ENCODE results near the gene CD9.
A peak's percentile ranks its signal among the peaks of the same experiment; 100 is the strongest.
"Not testable (repeated sequence)": the region's sequence is repeated elsewhere in the genome, so short reads cannot be mapped to it uniquely, and the experiment has no call there.

Gene CD9

DNA sequence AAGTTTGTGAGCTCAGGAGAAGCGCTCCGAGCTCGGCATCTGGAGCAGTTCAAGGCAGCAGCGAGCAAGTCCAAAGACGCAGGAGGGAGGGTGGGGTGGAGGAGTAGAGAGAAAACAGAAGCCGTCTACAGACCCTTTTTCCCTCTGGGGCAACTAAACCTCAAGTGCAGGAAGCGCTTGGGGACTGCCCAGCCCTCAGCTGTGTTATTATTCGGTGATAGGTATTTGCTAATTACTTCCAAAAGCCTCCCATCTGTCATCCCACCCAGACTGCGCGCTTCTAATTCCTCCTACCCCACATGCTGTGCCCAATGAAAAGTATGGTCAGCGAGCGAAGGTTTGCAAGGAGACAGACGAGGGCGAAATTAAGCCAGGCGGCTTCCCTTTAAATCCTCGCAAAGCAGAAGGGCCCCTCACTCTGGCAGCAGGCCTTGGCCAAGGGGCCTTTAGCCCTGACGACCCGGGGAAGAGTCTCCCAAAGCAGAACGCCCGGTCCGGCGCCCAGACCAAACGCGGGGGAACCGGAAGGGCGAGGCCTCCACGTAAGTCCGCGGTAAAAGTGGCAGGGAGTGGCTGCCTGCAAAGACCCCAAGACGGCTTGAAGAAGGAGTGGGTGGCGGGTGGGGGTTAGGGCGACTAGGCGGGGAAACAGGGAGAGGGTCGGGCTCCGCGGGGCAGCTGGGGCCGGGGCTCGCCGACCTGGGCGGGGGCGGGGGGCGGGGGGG, 507 bp upstream of the CD9 start:
- no peak for DNase-seq

DNA sequence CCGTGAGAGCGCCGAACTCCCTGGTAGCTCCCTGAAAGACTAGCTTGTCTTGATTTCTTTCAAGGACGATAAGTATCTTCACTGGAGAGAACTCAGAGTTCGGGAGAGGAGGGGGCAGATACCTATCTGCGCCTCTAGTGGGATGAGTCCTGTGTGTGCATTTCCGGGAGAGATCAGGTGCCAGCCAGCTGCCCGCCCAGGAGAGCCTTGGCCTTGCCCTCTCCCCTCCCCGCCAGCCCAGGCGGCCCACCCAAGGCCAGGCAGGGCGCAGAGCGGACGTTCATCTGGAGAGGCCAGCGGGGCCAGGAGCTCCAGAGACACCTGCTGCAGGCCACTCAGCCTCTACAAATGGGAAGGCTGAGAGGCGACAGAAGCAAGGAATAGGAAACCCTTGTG, 1.0 kb downstream of the CD9 start:
- peak; percentile 75 for DNase-seq

DNA sequence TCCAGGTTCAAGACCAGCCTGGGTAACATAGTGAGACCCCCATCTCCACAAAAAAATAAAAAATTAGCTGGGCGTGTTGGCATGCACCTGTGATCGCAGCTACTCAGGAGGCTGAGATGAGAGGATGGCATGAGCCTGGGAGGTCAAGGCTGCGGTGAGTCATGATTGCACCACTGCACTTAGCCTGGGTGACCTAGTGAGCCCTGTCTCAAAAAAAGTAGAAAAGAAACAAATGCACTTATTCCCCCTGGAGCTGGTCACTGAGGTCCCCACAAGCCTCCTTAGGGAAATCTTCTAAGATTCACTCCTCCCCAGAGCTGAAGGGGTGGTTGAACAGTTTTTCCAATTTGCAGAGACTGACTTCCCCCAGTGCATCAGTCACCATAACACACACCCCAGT, 1.6 kb downstream of the CD9 start:
- no peak for DNase-seq

DNA sequence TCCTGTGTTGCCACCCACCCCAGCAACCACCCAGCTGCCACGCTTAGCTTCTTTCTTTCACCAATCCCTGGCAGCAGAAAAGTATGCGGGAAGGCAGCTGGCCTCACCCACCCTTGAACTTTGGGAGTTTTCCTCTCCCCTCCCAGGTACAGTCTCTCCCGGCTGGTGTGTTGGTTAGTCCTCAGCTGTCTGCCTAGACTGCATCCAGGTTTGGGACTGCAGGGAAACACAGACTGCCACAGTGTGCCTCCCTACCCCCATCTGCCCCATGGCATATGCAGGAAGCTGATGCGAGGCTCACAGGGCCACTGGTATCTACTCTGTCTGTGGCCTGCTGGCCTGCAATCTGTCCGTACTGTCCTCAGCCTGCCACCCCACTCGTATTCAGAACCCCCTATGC, 2.1 kb downstream of the CD9 start:
- no peak for DNase-seq

DNA sequence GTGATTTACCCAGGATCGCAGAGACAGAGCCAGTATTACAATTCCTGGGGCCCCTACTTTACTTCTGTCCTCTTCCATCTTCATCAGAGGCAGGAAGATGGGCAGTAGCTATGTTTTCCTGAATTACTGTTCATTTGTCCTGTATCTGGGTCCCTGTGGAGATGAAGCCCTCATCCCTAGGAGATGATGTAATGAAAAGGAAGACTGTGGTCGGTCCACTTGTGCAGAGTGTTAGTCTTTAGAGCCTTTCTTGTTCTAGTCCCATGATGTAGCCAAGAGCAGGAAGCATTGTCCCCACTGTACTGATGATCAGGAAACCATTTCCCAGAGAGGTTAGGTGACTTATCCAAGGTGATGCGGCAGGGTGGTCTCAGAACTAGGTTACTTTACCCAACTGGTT, 2.6 kb downstream of the CD9 start:
- no peak for DNase-seq

DNA sequence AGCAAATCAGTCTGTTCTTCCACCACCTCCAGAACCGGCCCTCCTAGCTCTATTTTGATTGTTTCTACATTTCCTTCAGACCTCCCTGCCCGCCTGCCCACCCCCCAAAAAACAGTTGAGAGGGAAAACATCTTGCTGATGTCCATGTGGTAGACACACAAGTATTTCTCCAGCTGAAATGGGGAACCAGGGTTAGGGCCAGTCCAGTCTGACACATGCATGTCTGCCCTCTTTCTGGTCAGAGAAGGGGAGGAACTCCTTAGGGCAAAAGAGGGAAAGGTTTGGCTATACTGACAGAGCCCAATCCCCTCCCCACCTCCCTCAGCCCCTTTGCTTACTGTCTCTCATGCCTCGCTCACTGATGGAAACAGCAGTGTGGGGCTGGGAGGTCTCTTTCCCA, 3.4 kb downstream of the CD9 start:
- no peak for DNase-seq

DNA sequence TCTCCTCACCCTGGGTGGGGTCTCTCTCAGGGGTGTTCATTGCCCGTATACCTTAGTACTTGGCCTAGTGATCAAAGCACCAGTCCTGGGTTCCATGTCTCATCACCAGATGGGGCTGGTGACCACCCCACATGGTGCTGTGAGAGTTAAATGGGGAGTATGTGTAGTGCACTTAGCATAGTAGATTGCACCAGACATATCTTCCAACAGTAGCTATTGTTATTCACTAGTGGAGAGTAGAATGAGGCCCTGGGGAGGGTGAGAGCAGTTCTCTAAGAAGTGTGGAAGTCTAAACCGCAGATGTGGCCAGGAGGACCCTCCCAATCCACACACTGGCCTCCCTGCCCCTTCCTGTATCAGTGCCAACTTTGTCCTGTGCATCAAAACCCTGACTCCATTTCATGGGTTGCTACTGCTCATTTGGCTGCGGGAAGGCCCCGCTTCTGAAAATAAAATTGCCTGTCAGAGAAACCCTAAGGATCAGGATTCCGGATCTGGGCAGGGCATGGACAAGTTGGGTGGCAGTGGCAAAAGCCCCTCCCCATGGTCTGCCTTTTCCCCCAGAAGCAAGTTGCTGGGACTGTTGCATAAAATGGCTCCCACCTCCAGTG, 4.4 kb downstream of the CD9 start:
- no peak for DNase-seq

DNA sequence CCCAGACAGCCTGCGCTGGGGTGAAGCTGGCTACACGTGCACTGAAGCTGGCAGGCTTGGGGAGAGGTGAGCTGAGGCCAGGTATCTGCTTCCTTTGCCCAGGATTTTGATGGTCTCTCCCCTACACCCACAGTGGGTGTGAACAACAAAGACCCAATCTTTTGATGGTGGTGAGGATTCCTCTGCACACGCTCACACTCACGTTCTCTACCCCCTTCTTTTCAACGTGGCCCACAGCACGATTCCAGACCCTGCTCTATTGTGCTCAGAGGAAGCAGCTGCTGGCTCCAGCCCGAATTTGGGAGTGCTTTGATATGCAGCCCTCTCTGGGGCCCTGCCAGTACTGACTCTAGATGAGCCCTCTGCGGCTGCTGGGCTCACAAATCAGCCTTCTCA, 4.9 kb downstream of the CD9 start:
- DNase-seq = no peak

DNA sequence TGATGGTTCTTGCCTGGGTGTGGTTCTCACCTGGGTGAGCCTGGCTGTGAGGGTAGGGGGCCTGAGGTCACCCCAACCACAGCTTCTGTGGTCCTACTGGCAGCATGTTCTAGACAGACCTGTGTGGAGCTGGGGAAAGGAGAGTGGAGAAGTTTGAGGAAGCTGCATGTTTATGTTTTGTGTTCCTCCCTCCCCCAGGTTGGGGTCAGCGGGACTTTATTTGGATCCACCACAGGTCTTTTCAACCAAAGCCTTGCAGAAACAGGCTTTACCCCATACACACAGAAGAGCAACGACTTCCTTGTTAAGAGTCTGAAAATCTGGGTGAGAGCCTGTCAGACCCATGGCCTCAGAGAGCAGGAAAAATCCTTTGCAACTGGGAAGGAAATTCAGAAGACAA, 5.6 kb downstream of the CD9 start:
- no peak for DNase-seq

DNA sequence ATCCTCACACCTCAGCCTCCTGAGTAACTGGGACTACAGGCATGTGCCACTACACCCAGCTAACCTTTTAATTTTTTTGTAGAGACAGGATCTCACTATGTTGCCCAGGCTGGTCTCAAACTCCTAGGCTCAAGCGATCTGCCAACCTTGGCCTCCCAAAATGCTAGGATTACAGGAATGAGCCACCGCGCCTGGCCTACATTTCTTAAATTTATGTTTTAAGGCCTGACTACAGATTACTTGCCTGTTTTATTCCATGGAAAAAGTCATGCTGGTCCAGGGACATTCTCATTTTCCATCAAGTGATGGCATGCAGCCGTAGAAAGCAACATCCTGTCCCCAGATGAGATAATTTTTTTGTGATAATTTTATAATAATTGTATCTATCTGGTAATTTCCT, 6.1 kb downstream of the CD9 start:
- DNase-seq = no peak

DNA sequence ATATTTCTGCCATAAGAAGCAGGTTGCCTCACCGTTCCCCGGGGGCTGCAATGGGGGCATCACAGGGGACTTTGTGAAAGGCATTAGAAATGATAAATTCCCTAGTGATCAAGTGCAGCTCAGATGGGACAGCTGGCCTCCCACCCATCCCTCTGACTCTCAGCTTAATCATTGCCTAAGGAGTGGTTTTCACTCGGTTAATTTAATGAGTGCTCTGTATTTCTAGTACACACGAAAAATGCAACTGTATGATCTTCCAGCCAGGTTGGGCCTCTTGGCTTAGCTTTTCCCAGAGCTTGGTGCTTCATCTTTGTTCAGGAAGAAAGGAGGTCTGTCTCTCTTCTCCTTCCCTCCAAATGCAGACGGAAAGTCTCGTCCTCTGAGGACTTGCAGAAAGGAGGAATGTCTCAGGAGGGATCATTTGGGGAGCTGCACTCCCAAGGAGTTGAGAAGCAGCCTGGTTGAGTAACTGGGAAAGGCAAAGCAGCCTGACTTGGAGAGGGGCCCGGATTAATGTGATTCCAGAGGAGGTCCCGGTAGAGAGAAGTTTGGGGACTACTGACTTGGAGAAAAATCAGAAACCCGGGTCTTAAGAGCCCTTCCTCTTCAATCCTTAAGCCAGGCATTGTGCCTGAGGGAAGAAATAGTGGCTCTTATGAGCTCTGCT, 7.2 kb downstream of the CD9 start:
- no peak for DNase-seq

DNA sequence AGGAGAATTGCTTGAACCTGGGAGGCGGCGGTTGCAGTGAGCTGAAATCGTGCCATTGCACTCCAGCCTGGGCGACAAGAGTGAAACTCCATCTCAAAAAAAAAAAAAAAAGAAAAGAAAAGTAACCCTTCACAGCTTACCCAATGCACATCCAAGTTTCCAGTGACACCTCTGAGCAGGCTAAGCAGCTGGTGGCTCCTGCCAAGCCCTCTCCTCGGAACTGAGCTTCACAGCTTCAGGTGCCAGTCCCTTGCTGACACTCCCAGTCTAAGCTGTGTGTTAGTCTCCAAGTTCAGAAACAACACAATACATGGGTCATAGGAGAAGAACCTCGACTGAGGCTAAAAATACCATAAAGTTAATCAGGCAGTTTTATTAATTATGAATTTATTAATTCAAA, 7.9 kb downstream of the CD9 start:
- no peak for DNase-seq

DNA sequence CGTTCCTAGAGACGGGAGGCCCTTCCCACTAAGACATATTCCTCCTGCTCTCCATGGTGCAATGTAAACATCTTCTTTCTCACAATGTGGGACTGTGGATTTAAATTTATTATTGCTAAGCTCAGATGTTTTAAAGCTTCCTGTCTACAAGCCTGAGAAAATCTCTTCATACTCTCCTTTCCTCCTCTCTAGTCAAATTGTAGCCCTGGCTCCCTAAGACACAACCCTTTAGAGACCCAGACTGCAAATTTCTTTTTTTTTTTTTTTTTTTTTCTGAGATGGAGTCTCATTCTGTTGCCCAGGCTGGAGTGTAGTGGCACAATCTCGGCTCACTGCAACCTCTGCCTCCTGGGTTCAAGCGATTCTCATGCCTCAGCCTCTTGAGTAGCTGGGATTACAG, 9.2 kb downstream of the CD9 start:
- DNase-seq = not testable (repeated sequence)

DNA sequence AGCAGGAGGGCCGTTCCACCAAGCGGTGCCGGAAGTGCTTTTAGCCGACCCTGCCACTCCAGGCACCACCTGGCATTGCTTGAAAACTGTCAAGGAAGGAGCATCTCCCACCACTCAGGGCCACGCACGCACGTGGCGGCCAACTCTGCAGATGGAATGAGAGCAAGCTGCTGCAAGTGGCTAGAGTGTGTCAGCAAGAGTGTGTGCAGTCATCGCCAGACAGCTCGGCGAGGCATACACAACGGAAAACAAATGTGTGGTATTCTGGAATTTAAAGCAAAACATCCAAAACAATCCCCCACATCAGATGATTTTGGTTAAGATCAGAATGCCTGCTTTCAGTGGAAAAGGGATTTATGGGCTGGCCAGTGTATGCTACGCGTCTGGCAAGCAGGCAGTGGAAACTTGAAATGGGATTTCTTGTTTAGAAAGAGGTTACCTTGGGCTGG, 11.2 kb downstream of the CD9 start:
- no peak for DNase-seq

DNA sequence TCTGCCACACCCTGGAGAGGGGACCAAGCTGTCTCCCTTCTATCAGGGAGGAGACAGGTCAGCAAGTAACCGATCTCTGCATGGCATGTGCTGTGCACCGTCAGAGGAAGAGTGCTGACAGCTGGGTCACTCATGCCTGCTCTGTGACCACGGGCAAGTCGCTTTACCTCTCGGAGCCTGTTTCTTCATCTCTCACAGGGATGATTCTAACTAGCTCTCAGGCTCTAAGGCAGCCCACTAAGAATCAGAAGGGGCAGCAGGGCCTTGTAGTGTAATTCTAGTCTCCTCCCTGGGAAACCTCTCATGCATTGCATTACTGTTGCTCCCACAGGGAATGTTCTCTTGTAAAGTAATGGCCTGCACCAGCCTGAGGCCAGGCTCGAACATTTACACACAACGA, 11.9 kb downstream of the CD9 start:
- no peak for DNase-seq

DNA sequence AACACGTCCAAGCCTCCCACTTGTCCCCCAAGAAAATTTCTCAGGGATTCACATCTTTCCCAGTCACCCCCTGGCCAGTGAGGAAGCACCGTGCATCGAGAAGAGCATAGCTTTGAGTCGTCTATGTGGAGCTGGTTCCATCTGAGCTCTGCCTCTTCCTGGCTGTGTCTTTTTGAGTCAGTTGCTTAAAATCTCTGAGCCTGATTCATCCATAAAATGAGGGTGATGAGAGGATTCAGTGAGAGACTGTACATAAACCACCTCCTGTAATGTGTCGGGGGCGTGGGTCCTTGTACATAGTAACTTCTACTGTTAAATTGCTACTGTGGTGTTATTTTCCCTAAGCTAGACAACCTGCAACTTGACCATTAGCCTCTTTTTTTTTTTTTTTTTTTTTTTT, 13.8 kb downstream of the CD9 start:
- DNase-seq = no peak

DNA sequence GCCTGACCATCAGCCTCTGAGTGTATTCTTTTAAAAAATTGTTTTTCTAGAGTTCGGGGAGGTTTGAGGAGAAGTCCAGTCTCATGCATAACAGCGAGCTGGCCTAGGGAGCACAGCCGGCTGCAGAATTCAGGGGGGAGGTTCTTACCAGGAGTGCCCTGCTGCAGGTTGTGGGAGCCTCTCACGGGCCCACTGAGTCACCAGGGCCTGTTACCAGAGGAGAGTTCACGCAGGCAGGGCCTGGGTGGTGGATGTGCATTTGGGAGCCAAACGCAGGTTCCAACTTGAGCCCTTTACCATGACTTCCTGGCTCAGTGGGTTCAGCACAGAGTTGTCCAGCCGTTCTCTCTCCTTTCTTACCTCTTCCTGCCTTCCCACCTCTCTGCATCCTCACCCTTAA, 14.4 kb downstream of the CD9 start:
- DNase-seq = no peak

DNA sequence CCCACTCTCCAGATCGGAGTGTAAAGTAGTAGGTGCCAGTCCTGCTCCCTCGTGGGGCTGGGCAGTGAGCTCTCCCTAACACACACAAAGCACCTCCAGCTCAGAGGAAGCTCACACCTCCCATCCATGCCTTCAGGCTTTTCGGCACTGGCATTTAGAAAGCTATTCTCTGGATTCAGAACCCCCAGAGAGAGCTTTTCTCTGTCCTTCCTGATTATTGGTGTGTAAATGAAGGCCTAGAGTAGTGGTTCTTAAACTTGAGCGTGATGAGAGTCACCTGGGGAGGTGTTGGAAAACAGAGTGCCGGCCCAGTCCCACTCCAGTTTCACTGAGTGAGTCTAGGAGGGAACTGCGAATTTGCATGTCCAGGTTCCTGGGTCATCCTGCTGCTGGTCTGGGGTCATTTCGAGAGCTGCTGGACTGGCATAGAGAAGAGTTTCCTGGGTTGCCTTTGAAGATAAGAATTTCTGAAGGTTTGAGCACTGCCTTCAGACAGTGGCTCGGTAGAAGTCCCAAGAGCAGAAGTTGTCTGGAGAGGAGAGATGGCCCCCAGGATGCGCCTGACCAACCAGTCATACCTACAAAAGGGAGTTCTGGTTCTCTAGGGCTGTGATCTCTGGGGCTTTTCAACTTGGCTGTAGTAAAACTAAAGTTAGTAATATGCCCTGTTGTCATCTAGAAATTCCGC, 15.1 kb downstream of the CD9 start:
- DNase-seq = no peak

DNA sequence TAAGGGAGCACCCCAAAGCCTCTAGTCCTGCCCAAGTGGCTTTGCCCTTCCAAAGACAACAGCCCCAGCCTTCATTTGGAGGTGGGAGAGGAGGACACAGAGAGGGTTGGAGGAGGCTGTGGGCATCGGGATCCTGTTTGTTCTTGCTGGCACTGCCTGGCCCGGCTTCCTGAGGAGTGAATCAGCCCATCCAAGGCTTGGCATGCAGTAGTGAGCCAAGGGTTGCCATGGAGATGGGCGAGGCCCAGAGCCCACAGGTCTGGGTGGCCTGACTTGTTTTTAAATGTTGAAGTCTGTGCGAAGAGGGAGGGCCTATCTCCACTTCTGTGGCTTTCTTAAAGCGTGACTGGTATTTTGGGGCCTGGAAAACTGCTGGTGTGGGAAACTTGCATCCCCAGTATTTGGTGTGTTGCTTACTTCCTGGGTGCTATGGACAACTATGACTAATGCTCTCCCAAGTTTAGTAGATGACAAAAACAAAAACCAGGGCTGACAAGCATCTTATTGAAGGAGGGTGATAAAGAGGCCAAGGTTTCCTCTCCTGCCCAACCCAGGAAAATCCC, 15.8 kb downstream of the CD9 start:
- DNase-seq = peak; percentile 65

DNA sequence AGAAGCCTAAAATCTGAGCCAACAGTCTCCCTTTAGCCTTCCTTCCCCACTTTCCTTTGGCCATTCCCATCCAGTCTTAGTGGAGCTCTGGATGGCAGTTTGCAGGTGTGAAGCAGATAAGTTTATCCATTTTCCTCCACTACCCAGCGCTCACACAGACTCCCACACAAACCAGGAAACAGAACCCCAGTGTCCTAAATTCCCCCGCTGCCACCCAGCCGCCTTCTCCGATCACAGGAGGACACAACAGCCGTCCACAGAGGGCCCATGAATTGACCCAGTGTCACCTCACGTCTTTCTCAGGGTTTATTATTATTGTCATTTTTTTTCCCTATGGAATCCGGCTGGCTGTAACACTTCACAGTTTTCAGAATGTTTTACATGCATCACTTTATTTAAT, 16.4 kb downstream of the CD9 start:
- DNase-seq = no peak

DNA sequence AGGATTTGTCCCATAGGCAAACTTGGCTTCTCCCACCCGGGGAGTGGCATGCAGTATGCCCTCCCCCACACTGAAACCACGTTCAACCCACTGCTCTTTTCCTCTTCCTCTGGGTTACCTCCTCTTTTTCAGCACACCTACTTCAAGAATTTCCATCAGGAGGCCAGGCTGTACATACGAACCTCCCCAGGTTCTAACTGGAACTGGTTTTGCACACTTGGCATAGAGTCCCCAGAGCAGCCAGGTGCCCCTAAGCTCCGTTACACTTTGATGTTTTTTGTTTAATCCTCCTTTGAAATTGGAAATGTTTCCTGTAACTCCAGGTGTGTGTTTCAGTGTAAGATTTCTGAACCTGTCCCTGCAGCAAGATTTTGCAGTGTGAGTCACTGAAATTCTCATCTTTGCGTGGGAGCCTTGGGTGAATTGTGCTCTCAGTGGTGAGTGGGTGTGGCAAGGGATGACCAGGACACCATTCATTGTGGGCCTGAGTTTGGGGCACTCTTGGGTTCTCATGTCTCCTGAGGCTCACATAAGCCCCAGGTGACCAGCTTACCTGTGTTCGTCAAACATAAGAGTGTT, 18.2 kb downstream of the CD9 start:
- no peak for DNase-seq

DNA sequence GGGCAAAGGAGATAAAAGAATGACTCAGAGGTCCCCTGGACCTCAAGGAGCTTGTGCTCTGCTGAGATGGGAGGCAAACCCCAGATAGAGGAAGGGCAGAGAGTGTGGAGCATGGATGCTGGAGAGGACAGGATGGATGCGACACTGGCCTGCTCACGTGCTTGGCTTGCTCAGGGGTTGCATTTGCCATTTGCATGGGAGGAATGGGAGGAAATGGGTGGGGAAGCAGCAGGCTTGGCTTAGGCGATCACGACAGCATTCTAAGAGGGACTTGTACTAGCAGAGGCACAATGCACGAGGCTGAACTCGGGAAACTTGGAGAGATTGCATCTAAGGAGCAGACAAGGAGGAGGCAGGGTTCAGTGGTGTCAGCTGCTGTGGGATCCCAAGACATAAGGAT, 19.8 kb downstream of the CD9 start:
- DNase-seq = no peak

DNA sequence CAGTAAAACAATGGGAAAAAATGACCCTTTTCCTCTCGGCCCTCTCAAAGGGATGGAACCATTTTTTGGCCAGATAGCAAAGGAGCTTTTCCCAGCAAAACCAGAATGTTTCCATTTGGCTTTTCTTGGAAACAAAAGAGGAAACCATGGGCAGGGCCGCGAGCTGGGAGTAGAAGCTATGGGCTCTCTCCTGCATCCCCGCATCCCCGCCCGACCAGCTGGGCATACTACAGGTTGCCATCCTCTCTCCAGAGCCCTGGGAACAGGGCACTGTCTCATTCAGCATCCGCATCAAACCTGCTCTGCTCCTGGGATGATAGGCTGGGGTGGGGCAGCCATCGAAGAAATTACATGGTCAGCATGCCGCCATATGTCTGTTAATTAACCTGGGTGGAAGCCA, 20.9 kb downstream of the CD9 start:
- no peak for DNase-seq

Data from NCI-H2029 treated with DMSO at 0.1 percent for 48 hours (cell line).